Calu3 (cell line): ENCODE results near the gene HES2. TPM values are rescaled to one million over a fixed set of nuclear protein-coding genes. Genes with fewer than 3 reads are reported as not detected.

ENCODE experiments used
- BruUV-seq: library from RNA; stranded (reverse); fragments of 400-500 nt; replicated peaks from 2 replicates; lab custom pipeline; 2021; lab: Mats Ljungman, UMichigan
- CTCF ChIA-PET: fragments of 300-600 bp; sonication (Branson Sonifier 250); formaldehyde crosslinking; loops from one replicate; lab custom pipeline; 2022; ENCODE audit warnings: antibody characterized with exemption; lab: Charles Lee
- DNase-seq: peaks from one replicate; pipeline ENCODE4 v3.0.0; 2022
- H3K27ac Mint-ChIP-seq: one replicate; pipeline ENCODE4 v1.8.0; 2022; ENCODE audit warnings: mixed read lengths; ENCODE audit not compliant: unreplicated experiment
- H3K27me3 Mint-ChIP-seq: one replicate; pipeline ENCODE4 v1.8.0; 2022; ENCODE audit warnings: mixed read lengths; ENCODE audit not compliant: unreplicated experiment
- H3K36me3 Mint-ChIP-seq: one replicate; pipeline ENCODE4 v1.8.0; 2022; ENCODE audit warnings: mild to moderate bottlenecking, moderate library complexity, mixed read lengths; ENCODE audit not compliant: insufficient read depth, unreplicated experiment
- H3K4me1 Mint-ChIP-seq: one replicate; pipeline ENCODE4 v1.8.0; 2022; ENCODE audit warnings: mild to moderate bottlenecking, low read depth, mixed read lengths; ENCODE audit not compliant: unreplicated experiment
- H3K4me3 Mint-ChIP-seq: one replicate; pipeline ENCODE4 v1.8.0; 2022; ENCODE audit warnings: mild to moderate bottlenecking, low read depth, moderate library complexity, mixed read lengths; ENCODE audit not compliant: unreplicated experiment
- H3K9me3 Mint-ChIP-seq: one replicate; pipeline ENCODE4 v1.8.0; 2022; ENCODE audit warnings: low read depth, mixed read lengths; ENCODE audit not compliant: unreplicated experiment
- intact Hi-C: fragments of 100-400 bp; cut with micrococcal nuclease; formaldehyde crosslinking; loops from one replicate; pipeline ENCODE4 v1.10.0; 2022; ENCODE audit not compliant: unreplicated experiment
- total RNA-seq: library from RNA; stranded (reverse); gene quantifications from 2 replicates; pipeline ENCODE4 v1.2.3, GENCODE V29; 2022
- TF ChIP-seq, protein P1 (sequence below): fragments of 200-600 bp; IDR thresholded peaks from one replicate; pipeline ENCODE4 v1.8.0; 2022; ENCODE audit warnings: antibody characterized with exemption; ENCODE audit not compliant: unreplicated experiment

The HES2 gene
- total RNA-seq, 1 experiment from 2014 or later: not detected

DNA sequence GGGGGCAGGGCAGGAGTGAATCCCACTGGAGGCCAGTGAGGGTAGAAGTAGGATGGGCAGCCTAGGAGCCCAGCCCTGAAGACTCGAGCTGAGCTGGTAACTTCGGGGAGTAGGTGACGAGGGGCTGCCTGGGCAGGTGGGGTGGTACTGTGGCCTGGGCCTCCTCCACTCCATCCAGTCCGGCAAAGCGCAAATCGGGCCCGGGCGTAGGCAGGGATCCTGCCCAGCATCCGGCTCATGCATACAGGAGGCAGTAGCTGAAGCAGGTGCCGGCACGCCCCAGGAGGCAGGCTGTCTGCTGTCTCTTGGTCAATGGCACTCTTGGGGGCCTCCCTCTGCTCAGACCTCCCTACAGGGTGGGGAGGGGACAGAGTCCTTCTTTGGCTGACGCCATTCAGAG, 47.5 kb upstream of the HES2 start:
- CTCF ChIA-PET: interaction anchor here (0.7 kb wide), 1 partner anchor 198 kb away, joined by 3 read pairs; no protein-coding TSS in a partner anchor
- TF ChIP-seq, protein P1, sequence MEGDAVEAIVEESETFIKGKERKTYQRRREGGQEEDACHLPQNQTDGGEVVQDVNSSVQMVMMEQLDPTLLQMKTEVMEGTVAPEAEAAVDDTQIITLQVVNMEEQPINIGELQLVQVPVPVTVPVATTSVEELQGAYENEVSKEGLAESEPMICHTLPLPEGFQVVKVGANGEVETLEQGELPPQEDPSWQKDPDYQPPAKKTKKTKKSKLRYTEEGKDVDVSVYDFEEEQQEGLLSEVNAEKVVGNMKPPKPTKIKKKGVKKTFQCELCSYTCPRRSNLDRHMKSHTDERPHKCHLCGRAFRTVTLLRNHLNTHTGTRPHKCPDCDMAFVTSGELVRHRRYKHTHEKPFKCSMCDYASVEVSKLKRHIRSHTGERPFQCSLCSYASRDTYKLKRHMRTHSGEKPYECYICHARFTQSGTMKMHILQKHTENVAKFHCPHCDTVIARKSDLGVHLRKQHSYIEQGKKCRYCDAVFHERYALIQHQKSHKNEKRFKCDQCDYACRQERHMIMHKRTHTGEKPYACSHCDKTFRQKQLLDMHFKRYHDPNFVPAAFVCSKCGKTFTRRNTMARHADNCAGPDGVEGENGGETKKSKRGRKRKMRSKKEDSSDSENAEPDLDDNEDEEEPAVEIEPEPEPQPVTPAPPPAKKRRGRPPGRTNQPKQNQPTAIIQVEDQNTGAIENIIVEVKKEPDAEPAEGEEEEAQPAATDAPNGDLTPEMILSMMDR: no peak
- no peak for DNase-seq
- Mint-ChIP-seq H3K27me3 (no peaks in the 10 kb centered on the region), H3K9me3 (peaks cover 2% of the 10 kb centered on the region), H3K27ac (no peak overlapping the region), H3K36me3 (peaks cover 20% of the 10 kb centered on the region), H3K4me3 (no peak overlapping the region), H3K4me1 (no peaks in the 10 kb centered on the region)
- BruUV-seq: no TSS peak
- intact Hi-C loops: no loop called here

DNA sequence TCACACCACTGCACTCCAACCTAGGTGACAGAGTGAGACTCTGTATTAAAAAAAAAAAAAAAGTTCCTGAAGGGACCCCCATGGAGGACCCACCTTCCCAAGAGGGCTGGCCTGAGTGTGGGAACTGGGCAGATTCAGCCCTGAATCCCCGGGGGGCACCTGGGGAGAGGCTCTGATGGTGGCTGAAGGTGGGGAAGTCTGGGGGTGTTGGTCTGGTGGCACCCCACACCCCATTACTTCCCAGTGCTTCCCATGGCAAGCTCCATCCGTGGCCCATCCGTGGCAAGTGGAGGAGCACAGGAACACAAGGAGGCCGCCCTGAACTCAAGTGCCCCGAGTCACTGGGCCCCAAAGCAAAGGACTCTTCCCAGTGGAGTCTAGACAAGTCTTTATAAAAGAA, 47.0 kb upstream of the HES2 start:
- no peaks in the 10 kb centered on the region for H3K4me1 Mint-ChIP-seq
- H3K36me3 Mint-ChIP-seq: peaks cover 18% of the 10 kb centered on the region
- intact Hi-C loops: no loop called here
- no peaks in the 10 kb centered on the region for H3K27me3 Mint-ChIP-seq
- CTCF ChIA-PET: interaction anchor here (0.7 kb wide), 2 partner anchors 198 to 408 kb away, joined by 3 read pairs; no protein-coding TSS in a partner anchor
- no peak overlapping the region for H3K27ac Mint-ChIP-seq
- BruUV-seq: no TSS peak
- peaks cover 2% of the 10 kb centered on the region for H3K9me3 Mint-ChIP-seq
- H3K4me3 Mint-ChIP-seq: no peak overlapping the region
- TF ChIP-seq, protein P1: no peak
- DNase-seq: no peak

DNA sequence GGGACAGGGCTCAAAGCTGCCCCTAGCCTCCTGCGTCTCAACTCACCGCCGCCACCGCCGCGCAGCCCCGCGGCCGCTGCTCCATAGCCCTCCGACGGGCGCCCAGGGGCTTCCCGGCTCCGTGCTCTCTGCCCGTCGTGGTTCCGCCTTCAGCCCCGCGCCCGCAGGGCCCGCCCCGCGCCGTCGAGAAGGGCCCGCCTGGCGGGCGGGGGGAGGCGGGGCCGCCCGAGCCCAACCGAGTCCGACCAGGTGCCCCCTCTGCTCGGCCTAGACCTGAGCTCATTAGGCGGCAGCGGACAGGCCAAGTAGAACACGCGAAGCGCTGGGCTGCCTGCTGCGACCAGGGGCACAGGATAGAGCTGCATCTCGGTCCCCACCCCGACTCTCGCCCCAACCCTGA, 46.3 kb upstream of the HES2 start, which contains the start of gene TNFRSF25:
TNFRSF25 (minus strand) TSS at position 151 of the 400 bp plus-strand sequence; CDS start at position 85, 66 bp downstream.
- no peaks in the 10 kb centered on the region for H3K27me3 Mint-ChIP-seq
- H3K4me3 Mint-ChIP-seq: no peak within 1 kb of the TSS
- no TSS peak for BruUV-seq
- CTCF ChIA-PET: interaction anchor here (0.7 kb wide), 1 partner anchor 408 kb away, joined by 3 read pairs; no protein-coding TSS in a partner anchor
- no peak within 1 kb of the TSS for H3K27ac Mint-ChIP-seq
- peaks cover 2% of the 10 kb centered on the region for H3K9me3 Mint-ChIP-seq
- TF ChIP-seq, protein P1: no peak
- H3K36me3 Mint-ChIP-seq: peaks cover 10% of the 10 kb centered on the region
- H3K4me1 Mint-ChIP-seq: no peaks in the 10 kb centered on the region
- intact Hi-C loops: no loop called here
- no peak for DNase-seq

DNA sequence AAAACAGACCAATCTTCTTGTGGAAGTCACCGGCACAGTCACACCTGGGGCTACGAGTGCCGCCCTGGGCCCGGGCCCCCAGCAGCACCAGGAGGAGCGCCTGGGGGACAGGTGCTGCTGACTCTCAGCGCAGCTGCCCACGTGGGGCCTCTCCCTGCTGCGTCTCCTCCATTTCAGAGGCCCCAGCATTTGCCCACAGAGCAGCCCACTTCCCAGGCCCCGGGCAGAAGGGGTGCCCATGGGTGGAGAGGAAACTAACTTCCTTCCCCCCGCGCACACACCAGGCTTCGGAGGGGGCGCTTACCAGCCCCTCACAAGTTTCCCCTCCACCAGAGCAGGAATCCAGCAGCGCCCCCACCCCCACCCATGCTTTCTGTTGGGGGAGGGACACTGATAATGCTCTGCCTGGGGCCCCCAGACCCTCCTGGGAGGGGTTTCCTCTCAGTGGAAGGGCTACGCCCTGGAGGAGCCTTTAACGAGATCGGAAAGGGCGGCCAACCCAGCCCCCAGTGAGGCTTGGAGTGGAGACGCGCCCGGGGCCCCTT, 45.8 kb upstream of the HES2 start:
- BruUV-seq: no TSS peak
- no peaks in the 10 kb centered on the region for H3K4me1 Mint-ChIP-seq
- H3K36me3 Mint-ChIP-seq: peaks cover 10% of the 10 kb centered on the region
- no peak overlapping the region for H3K27ac Mint-ChIP-seq
- DNase-seq: no peak
- TF ChIP-seq, protein P1: no peak
- peaks cover 2% of the 10 kb centered on the region for H3K9me3 Mint-ChIP-seq
- intact Hi-C loops: no loop called here
- CTCF ChIA-PET: no interaction called here
- no peaks in the 10 kb centered on the region for H3K27me3 Mint-ChIP-seq
- no peak overlapping the region for H3K4me3 Mint-ChIP-seq
